SK-N-MC (cell line): Measurements from ENCODE around the gene ARSB.

Source experiments
- EZH2 ChIP-seq: fragments of 200-600 bp; sonication (generic); IDR thresholded peaks from one replicate; pipeline ENCODE4 v1.6.1; 2017; ENCODE audit warnings: antibody characterized with exemption
- FOXP2 ChIP-seq: optimal IDR thresholded peaks from 2 replicates; pipeline ENCODE3; 2011; ENCODE audit warnings: mild to moderate bottlenecking, moderate library complexity; ENCODE audit not compliant: insufficient read depth; ENCODE audit errors: extremely low read length, control extremely low read depth
- POLR2AphosphoS5 ChIP-seq: IDR thresholded peaks from 2 replicates; pipeline ENCODE4 v1.6.1; 2012; ENCODE audit warnings: mild to moderate bottlenecking, low read depth, low read length, borderline replicate concordance

DNA sequence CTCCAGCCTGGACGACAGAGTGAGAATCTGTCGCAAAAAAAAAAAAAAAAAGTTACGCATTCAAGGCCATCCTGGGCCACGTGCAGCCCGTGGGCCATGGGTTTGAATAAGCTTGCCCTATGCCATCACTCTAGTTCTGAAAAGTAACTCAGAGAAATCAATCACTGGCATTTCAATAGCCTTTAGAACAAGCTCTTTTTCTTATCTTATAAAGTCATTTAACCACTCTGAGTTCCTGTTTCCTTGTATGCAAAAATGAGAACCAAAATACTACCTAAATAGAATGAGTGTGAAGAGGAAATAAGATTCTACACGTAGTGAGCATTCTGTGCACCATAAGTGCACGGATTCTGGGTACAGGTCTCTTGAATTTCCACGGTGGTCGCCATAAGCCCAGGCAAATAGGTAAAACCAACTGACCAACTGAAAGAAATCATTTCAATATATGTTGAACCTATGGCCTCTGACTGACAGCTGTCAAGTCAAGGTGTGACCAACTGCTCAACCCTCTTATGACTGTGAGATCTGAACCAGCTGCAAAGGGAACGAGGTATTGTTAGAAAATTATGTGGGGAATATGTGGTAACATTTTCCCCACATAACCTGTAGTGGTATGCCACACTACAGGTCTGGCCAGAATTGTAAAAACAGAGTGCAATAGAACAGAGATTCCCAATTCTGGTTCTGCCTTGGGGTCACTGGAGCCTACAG, 192.6 kb downstream of the ARSB start:
- TF ChIP-seq POLR2AphosphoS5 (no peak), EZH2 (no peak), FOXP2 (no peak)
